GM12891 (cell line): Measurements from ENCODE around the gene GPC5.

ENCODE experiments used
- PAX5 ChIP-seq: IDR thresholded peaks from 2 replicates; pipeline ENCODE4 v1.6.1; 2011; ENCODE audit warnings: low read length, moderate library complexity, mild to moderate bottlenecking; ENCODE audit not compliant: insufficient read depth, severe bottlenecking
- POLR2A ChIP-seq: IDR thresholded peaks from 2 replicates; pipeline ENCODE4 v1.6.1; 2011; ENCODE audit warnings: low read depth, low read length, control low read depth
- POLR2AphosphoS5 ChIP-seq: IDR thresholded peaks from 2 replicates; pipeline ENCODE4 v1.6.1; 2011; ENCODE audit warnings: low read depth, low read length, control low read depth
- POU2F2 ChIP-seq: IDR thresholded peaks from 2 replicates; pipeline ENCODE4 v1.6.1; 2011; ENCODE audit warnings: low read depth, mild to moderate bottlenecking, control low read depth, low read length, moderate library complexity
- SPI1 ChIP-seq: IDR thresholded peaks from 2 replicates; pipeline ENCODE4 v1.6.1; 2011; ENCODE audit warnings: low read depth, low read length, control low read depth
- TAF1 ChIP-seq: IDR thresholded peaks from 2 replicates; pipeline ENCODE4 v1.6.1; 2011; ENCODE audit warnings: low read depth, low read length, control low read depth

- TF ChIP-seq POLR2AphosphoS5, result no peak
- no peak for TF ChIP-seq POLR2A
- TF ChIP-seq TAF1, result no peak
- TF ChIP-seq SPI1, result no peak
- TF ChIP-seq PAX5, result no peak
- no peak for TF ChIP-seq POU2F2
Measured at GRCh38 chr13:91408971-91409370, 10.6 kb downstream of the GPC5 start.
